Spleen (tissue), 11 donors: ENCODE data around the gene TRIM32. TPM values are rescaled to one million over a fixed set of nuclear protein-coding genes. Genes with fewer than 3 reads are reported as not detected.

ENCODE experiments used
- DNase-seq: peaks from one replicate; pipeline ENCODE4 v3.0.0-alpha.2; 2020
- H3K27ac ChIP-seq, 8 donors: fragments of 200-600 bp; sonication (generic) in 7 of 8; 1 replicate in 4 of 8; 2 replicates in 4 of 8; pipeline versions ENCODE4 v1.5.0 to v1.8.0; 2016 to 2021; ENCODE audit warnings: inconsistent platforms in 4 of 8, mild to moderate bottlenecking in 4 of 8, moderate library complexity in 1 of 8
- H3K27me3 ChIP-seq, 7 donors: fragments of 200-600 bp; sonication (generic) in 6 of 7; replicated peaks in 1 of 7; 1 replicate in 4 of 7; 2 replicates in 3 of 7; pipeline versions ENCODE4 v1.5.0 to v1.8.0; 2016 to 2021; ENCODE audit warnings: inconsistent platforms in 3 of 7, mild to moderate bottlenecking in 1 of 7
- H3K36me3 ChIP-seq, 6 donors: fragments of 200-600 bp; sonication (generic) in 5 of 6; 1 replicate in 4 of 6; 2 replicates in 2 of 6; pipeline versions ENCODE4 v1.5.0 to v1.8.0; 2016 to 2021; ENCODE audit warnings: inconsistent platforms in 2 of 6
- H3K4me1 ChIP-seq, 6 donors: fragments of 200-600 bp; sonication (generic) in 5 of 6; 1 replicate in 3 of 6; 2 replicates in 3 of 6; pipeline versions ENCODE4 v1.5.0 to v1.8.0; 2016 to 2021; ENCODE audit warnings: inconsistent platforms in 3 of 6
- H3K4me3 ChIP-seq, 8 donors: fragments of 200-600 bp; sonication (generic) in 7 of 8; 1 replicate in 4 of 8; 2 replicates in 4 of 8; pipeline versions ENCODE4 v1.5.0 to v1.8.0; 2016 to 2021; ENCODE audit warnings: inconsistent platforms in 4 of 8, mild to moderate bottlenecking in 4 of 8, moderate library complexity in 2 of 8
- H3K9me3 ChIP-seq, 8 donors: fragments of 200-600 bp; sonication (generic) in 7 of 8; 1 replicate in 4 of 8; 2 replicates in 4 of 8; pipeline versions ENCODE4 v1.5.0 to v1.8.0; 2016 to 2021; ENCODE audit warnings: inconsistent platforms in 4 of 8
- POLR2A ChIP-seq, 3 donors: fragments of 450-650 bp; IDR thresholded peaks; one replicate each; pipeline ENCODE4 v1.5.1; 2017; ENCODE audit warnings: antibody characterized with exemption in 3 of 3, mild to moderate bottlenecking in 1 of 3
- POLR2AphosphoS5 ChIP-seq, 3 donors: sonication (generic); formaldehyde crosslinking; IDR thresholded peaks; one replicate each; pipeline ENCODE4 v1.5.1; 2017; ENCODE audit warnings: antibody characterized with exemption in 3 of 3
- WGBS, 5 donors: extraction: QIAGEN DNeasy Blood & Tissue Kit in 3 of 5; methylation state at CpG; one replicate each; pipeline versions ENCODE4 v1.1.5 to v1.1.7; 2013 to 2018; 5-methylcytosine and 5-hydroxymethylcytosine counted together
- intact Hi-C: fragments of 100-400 bp; cut with DNase I; formaldehyde crosslinking; loops from one replicate; pipeline ENCODE4 v1.15.0; 2023; ENCODE audit warnings: low total_unique reads
- polyA plus RNA-seq, 3 donors: library from polyadenylated mRNA; stranded (reverse); fragments of 200-250 nt; gene quantifications; one replicate each; pipeline ENCODE4 v1.2.1, GENCODE V29; 2013
- total RNA-seq, 7 donors: library from RNA; depleted of rRNA in 3 of 7; stranded (reverse); fragments of >200 nt in 3 of 7; fragmentation: NEBNext Ultra II Directional in 4 of 7; extraction: Animal tissue kit (Norgen Biotek cat#: 25700) in 4 of 7; gene quantifications; one replicate each; pipeline versions ENCODE4 v1.1.0 to v1.2.1, GENCODE V29; 2016 to 2021
- TF ChIP-seq, protein P1 (sequence below), 11 experiments: fragments of 200-600 bp in 7 of 11; fragments of 450-650 bp in 4 of 11; sonication (generic) in 4 of 11; IDR thresholded peaks in 8 of 11; conservative IDR thresholded peaks in 3 of 11; 1 replicate in 7 of 11; 2 replicates in 4 of 11; pipeline versions ENCODE4 v1.4.0 to v1.8.0; 2016 to 2021; ENCODE audit warnings: antibody characterized with exemption in 11 of 11, inconsistent platforms in 4 of 11, mild to moderate bottlenecking in 1 of 11
- donor health status: healthy with polysubstance abuse.
- donor health status: DM: no; HTN: no; CAD: no; lungs with moderate emphysema.
- donor health status: DM: no; HTN: no; CAD: no.
- donor health status: Bipolar disorder and iron deficiency.
- donor health status: healthy.
- donor health status: DM: no; HTN: no; CAD: no.
- donor health status: DM: yes; HTN: yes; CAD: no.

Gene TRIM32
- total and polyA plus RNA-seq, 10 donors = 3.1 to 22.1 (median 17.2) TPM

DNA sequence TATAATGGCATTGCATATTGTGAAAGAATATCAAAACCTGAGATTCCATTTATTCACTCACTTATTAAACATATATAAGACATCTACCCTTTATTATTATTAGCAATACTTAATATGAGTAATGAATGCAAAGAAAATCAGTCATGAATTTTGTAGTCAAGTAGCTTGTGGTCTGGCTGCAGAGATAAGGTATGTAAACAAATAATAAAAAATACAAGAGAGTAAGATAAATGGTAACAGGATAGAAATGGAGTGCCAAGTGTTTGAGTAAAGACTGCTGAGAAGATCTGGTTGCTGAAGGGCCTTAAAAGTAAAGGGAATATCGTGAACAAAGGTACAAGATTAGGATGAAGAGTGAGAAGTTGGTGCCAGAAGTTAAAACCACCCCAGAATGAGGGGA is 18.4 kb downstream of the TRIM32 start:
- Histone ChIP-seq H3K27me3 (no peaks in the 10 kb centered on the region), H3K9me3 (no peaks in the 10 kb centered on the region), H3K27ac (no peak overlapping the region), H3K4me1 (no peaks in the 10 kb centered on the region), H3K4me3 (no peak overlapping the region), H3K36me3 (peaks cover 0 to 9% (median 0%) of the 10 kb centered on the region in 6 donors)
- 87 to 100% (median 95%) methylated on average over 1 of the region's 1 CpG for WGBS, 5 donors
- intact Hi-C loops = no loop called here
- DNase-seq = no peak
- TF ChIP-seq, protein P1, sequence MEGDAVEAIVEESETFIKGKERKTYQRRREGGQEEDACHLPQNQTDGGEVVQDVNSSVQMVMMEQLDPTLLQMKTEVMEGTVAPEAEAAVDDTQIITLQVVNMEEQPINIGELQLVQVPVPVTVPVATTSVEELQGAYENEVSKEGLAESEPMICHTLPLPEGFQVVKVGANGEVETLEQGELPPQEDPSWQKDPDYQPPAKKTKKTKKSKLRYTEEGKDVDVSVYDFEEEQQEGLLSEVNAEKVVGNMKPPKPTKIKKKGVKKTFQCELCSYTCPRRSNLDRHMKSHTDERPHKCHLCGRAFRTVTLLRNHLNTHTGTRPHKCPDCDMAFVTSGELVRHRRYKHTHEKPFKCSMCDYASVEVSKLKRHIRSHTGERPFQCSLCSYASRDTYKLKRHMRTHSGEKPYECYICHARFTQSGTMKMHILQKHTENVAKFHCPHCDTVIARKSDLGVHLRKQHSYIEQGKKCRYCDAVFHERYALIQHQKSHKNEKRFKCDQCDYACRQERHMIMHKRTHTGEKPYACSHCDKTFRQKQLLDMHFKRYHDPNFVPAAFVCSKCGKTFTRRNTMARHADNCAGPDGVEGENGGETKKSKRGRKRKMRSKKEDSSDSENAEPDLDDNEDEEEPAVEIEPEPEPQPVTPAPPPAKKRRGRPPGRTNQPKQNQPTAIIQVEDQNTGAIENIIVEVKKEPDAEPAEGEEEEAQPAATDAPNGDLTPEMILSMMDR (IDR thresholded peaks at IDR 0.05 in 8 of 11, conservative IDR thresholded peaks at IDR 0.05 in 3 of 11) = no peak
- TF ChIP-seq POLR2AphosphoS5 (IDR thresholded peaks at IDR 0.05) (no peak), POLR2A (IDR thresholded peaks at IDR 0.05) (no peak)

DNA sequence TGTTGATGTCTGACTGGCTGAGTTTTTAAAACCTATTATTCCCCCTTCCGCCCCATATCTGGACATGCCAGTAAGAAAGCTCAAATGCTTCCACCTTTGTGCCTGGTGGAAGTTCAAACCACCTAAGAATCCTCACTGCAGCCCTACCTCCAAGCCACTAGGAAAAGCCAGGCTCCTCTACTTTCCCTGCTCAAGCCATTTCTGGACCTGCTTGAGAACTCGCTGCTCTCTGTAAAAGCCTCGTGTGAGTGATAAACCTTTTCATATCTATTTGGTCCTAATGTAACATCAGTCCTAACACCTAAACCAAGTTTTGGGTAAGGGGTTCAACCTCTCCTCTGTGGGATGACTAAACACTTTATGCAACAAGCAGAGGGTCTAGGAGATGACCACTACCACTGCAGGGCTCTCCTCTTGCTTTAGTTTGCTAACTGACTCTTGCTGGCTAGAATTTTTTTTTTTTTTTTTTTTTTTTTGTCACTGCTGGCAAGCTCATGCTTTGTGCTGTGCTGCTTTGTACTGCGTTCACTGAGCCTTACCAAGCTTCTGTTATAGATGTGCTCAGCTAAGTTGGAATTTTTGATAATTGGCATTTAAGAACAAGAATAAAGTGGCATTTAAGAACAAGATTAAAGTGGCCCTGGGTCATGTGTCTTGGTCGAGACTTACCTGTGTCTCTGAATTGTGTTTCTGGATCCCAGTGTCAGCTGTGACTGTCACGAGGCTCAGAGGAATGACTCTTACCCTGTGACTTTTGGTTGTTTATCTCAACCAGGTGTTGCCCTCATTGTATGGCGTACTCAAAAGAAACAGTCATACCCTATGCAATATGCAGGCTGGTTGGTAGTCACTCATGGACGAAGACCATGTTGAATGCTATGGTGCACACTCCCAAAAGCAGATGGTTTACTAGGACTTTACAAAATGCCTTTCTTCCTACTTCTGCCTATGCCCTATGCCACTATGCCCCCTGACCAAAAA is 19.5 kb downstream of the TRIM32 start:
- Histone ChIP-seq H3K27ac (no peak overlapping the region), H3K4me1 (no peaks in the 10 kb centered on the region), H3K9me3 (no peaks in the 10 kb centered on the region), H3K27me3 (no peaks in the 10 kb centered on the region), H3K4me3 (no peak overlapping the region), H3K36me3 (peaks cover 0 to 4% (median 0%) of the 10 kb centered on the region in 6 donors)
- intact Hi-C loops = no loop called here
- no peak for DNase-seq
- 93 to 97% (median 95%) methylated on average over 8 of the region's 8 CpGs for WGBS, 5 donors
- TF ChIP-seq POLR2AphosphoS5 (IDR thresholded peaks at IDR 0.05) (no peak), POLR2A (IDR thresholded peaks at IDR 0.05) (no peak)
- TF ChIP-seq, protein P1 (IDR thresholded peaks at IDR 0.05 in 8 of 11, conservative IDR thresholded peaks at IDR 0.05 in 3 of 11) = no peak

DNA sequence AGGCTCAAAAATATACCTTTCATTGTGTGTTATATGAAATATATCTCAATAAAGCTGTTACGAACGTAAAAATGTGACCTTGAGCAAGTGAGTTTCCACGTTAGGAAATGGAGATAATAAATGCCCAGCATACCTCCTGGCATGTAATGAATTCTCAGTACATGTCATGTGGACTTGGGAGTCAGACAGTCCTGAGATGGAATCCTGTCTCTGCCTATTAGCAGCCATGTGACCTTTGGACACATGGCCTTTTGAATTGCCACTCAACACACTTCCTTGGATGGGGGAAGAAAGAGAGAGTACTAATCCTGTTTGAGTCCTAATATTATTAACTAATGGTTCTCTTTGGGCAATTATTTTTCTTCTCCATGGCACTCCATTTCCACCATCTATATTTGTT is 25.7 kb downstream of the TRIM32 start:
- no peaks in the 10 kb centered on the region for H3K36me3 ChIP-seq

DNA sequence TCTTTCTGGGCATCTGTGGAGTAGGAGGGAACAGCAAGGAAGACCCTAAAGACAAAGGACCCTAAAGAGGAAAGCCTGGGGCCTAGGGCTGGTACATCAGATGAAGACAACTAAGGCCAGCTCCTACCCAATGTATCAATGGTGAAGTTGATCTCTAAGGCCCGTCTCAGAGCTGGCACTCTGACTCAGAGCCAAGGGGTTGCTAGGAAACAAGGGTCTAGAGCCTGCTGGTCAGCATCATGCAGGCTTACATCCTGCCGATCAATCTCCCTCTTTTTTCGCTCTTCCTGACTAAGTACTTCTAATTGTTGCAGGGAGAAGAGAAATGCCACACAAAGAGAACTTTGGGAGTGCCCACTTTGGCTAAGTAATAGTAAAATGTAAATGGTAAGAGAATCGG is 26.2 kb downstream of the TRIM32 start:
- Histone ChIP-seq H3K27ac (no peak overlapping the region), H3K27me3 (no peaks in the 10 kb centered on the region), H3K36me3 (no peaks in the 10 kb centered on the region), H3K4me1 (no peaks in the 10 kb centered on the region), H3K4me3 (no peak overlapping the region), H3K9me3 (no peaks in the 10 kb centered on the region)
- intact Hi-C loops = no loop called here
- TF ChIP-seq, protein P1 (IDR thresholded peaks at IDR 0.05 in 8 of 11, conservative IDR thresholded peaks at IDR 0.05 in 3 of 11) = no peak
- TF ChIP-seq POLR2AphosphoS5 (IDR thresholded peaks at IDR 0.05) = no peak
- 64 to 91% (median 83%) methylated on average over 4 of the region's 4 CpGs for WGBS, 5 donors
- no peak for DNase-seq

More for the DNA sequence above, 25.7 kb downstream of the TRIM32 start:
- no peak for TF ChIP-seq POLR2A (IDR thresholded peaks at IDR 0.05)
- no peak for TF ChIP-seq POLR2AphosphoS5 (IDR thresholded peaks at IDR 0.05)
- TF ChIP-seq, protein P1 (IDR thresholded peaks at IDR 0.05 in 8 of 11, conservative IDR thresholded peaks at IDR 0.05 in 3 of 11) = no peak
- DNase-seq = no peak
- Histone ChIP-seq H3K4me1 (no peaks in the 10 kb centered on the region), H3K27me3 (no peaks in the 10 kb centered on the region), H3K9me3 (no peaks in the 10 kb centered on the region), H3K27ac (no peak overlapping the region), H3K4me3 (no peak overlapping the region)
- 74 to 85% (median 82%) methylated on average over 3 of the region's 3 CpGs for WGBS, 5 donors
- intact Hi-C loops = no loop called here
